Measurements from ENCODE around the gene FLYWCH1. TPM values are rescaled to one million over a fixed set of nuclear protein-coding genes. Genes with fewer than 3 reads are reported as not detected.
A peak's percentile ranks its signal among the peaks of the same experiment; 100 is the strongest.

Gene FLYWCH1
- total RNA-seq, 1 experiment from 2014 or later: 32.6 TPM

DNA sequence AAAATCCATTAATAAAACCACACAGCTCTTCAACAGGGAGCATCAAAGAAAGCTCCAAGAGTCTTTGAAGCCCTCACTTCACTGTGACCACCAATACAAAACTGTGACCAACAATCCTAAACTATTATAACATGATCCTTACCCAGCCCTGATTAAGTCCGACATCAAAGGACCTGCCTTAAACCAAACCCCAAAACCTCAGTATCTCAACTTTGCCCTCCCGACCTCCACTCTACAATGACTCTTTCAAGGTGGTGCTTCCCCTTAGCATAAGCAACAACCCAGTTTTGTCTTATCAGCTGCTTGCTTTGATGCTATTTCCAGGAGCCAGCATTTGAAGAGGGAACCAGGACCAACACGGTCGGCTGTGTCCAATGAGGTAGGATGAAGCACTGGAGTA is 45.3 kb upstream of the FLYWCH1 start:
- Mint-ChIP-seq H3K9me3 (peaks cover 2% of the 10 kb centered on the region), H3K4me3 (no peak overlapping the region), H3K36me3 (no peaks in the 10 kb centered on the region), H3K4me1 (no peaks in the 10 kb centered on the region), H3K27ac (no peak overlapping the region), H3K27me3 (ENCODE audit: low read depth) (peaks cover 73% of the 10 kb centered on the region)
- ChIA-PET POLR2A (no interaction called here), CTCF (interaction anchor here (1.6 to 4.7 kb wide), 2 partner anchors 27 kb away, joined by 4 to 99 read pairs; no protein-coding TSS in a partner anchor)
- TF ChIP-seq RORB (CRISPR knock-in tag; IDR thresholded peaks at IDR 0.05): no peak
- TF ChIP-seq JUN (CRISPR knock-in tag; IDR thresholded peaks at IDR 0.05): no peak
- TF ChIP-seq TP53 (CRISPR knock-in tag; IDR thresholded peaks at IDR 0.05): no peak
- no peak for TF ChIP-seq NFYB (CRISPR knock-in tag; conservative IDR thresholded peaks at IDR 0.05; ENCODE audit: low read depth)
- no peak for TF ChIP-seq TEAD1 (CRISPR knock-in tag; IDR thresholded peaks at IDR 0.05)
- TF ChIP-seq, protein P1, sequence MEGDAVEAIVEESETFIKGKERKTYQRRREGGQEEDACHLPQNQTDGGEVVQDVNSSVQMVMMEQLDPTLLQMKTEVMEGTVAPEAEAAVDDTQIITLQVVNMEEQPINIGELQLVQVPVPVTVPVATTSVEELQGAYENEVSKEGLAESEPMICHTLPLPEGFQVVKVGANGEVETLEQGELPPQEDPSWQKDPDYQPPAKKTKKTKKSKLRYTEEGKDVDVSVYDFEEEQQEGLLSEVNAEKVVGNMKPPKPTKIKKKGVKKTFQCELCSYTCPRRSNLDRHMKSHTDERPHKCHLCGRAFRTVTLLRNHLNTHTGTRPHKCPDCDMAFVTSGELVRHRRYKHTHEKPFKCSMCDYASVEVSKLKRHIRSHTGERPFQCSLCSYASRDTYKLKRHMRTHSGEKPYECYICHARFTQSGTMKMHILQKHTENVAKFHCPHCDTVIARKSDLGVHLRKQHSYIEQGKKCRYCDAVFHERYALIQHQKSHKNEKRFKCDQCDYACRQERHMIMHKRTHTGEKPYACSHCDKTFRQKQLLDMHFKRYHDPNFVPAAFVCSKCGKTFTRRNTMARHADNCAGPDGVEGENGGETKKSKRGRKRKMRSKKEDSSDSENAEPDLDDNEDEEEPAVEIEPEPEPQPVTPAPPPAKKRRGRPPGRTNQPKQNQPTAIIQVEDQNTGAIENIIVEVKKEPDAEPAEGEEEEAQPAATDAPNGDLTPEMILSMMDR (IDR thresholded peaks at IDR 0.05): no peak
- no peak for TF ChIP-seq MYBL2 (CRISPR knock-in tag; IDR thresholded peaks at IDR 0.05)
- TF ChIP-seq, protein P2, sequence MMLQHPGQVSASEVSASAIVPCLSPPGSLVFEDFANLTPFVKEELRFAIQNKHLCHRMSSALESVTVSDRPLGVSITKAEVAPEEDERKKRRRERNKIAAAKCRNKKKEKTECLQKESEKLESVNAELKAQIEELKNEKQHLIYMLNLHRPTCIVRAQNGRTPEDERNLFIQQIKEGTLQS (CRISPR knock-in tag; conservative IDR thresholded peaks at IDR 0.05): no peak
- TF ChIP-seq, protein P3, sequence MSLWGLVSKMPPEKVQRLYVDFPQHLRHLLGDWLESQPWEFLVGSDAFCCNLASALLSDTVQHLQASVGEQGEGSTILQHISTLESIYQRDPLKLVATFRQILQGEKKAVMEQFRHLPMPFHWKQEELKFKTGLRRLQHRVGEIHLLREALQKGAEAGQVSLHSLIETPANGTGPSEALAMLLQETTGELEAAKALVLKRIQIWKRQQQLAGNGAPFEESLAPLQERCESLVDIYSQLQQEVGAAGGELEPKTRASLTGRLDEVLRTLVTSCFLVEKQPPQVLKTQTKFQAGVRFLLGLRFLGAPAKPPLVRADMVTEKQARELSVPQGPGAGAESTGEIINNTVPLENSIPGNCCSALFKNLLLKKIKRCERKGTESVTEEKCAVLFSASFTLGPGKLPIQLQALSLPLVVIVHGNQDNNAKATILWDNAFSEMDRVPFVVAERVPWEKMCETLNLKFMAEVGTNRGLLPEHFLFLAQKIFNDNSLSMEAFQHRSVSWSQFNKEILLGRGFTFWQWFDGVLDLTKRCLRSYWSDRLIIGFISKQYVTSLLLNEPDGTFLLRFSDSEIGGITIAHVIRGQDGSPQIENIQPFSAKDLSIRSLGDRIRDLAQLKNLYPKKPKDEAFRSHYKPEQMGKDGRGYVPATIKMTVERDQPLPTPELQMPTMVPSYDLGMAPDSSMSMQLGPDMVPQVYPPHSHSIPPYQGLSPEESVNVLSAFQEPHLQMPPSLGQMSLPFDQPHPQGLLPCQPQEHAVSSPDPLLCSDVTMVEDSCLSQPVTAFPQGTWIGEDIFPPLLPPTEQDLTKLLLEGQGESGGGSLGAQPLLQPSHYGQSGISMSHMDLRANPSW (CRISPR knock-in tag; conservative IDR thresholded peaks at IDR 0.05; ENCODE audit: low read depth): no peak
- TF ChIP-seq, protein P4, sequence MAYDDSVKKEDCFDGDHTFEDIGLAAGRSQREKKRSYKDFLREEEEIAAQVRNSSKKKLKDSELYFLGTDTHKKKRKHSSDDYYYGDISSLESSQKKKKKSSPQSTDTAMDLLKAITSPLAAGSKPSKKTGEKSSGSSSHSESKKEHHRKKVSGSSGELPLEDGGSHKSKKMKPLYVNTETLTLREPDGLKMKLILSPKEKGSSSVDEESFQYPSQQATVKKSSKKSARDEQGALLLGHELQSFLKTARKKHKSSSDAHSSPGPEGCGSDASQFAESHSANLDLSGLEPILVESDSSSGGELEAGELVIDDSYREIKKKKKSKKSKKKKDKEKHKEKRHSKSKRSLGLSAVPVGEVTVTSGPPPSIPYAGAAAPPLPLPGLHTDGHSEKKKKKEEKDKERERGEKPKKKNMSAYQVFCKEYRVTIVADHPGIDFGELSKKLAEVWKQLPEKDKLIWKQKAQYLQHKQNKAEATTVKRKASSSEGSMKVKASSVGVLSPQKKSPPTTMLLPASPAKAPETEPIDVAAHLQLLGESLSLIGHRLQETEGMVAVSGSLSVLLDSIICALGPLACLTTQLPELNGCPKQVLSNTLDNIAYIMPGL (CRISPR knock-in tag; IDR thresholded peaks at IDR 0.05): no peak
- TF ChIP-seq, protein P5, sequence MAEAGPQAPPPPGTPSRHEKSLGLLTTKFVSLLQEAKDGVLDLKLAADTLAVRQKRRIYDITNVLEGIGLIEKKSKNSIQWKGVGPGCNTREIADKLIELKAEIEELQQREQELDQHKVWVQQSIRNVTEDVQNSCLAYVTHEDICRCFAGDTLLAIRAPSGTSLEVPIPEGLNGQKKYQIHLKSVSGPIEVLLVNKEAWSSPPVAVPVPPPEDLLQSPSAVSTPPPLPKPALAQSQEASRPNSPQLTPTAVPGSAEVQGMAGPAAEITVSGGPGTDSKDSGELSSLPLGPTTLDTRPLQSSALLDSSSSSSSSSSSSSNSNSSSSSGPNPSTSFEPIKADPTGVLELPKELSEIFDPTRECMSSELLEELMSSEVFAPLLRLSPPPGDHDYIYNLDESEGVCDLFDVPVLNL (CRISPR knock-in tag; IDR thresholded peaks at IDR 0.05; ENCODE audit: borderline replicate concordance, low read depth): no peak
- no peak for TF ChIP-seq NR1H2 (CRISPR knock-in tag; IDR thresholded peaks at IDR 0.05)
- no peak for TF ChIP-seq RELA (CRISPR knock-in tag; IDR thresholded peaks at IDR 0.05; ENCODE audit: borderline replicate concordance)
- TF ChIP-seq ZBTB21 (CRISPR knock-in tag; IDR thresholded peaks at IDR 0.05; ENCODE audit: borderline replicate concordance): no peak
- ATAC-seq: no peak
- DNase-seq (ENCODE audit: low spot score): no peak

DNA sequence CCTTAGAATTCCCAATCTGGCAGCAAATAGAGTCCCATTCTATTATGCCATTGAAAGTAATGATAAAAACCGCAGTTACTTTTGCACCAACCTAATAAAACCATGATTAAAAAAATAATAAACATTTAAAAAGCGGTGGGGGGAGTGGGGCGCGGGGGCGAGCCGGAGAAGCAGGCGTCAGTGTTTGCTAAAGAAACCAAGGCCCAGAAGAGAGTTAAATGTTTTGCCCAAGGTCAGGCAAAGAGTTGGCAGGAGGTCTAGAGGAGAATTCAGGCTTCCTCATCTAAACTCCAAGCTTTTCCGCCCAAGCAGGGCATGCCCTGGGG is 44.1 kb upstream of the FLYWCH1 start:
- no peaks in the 10 kb centered on the region for H3K4me1 Mint-ChIP-seq
- DNase-seq (ENCODE audit: low spot score) (no peak), ATAC-seq (no peak)
- no peaks in the 10 kb centered on the region for H3K36me3 Mint-ChIP-seq
- peak overlapping the region; percentile 73 for H3K4me3 Mint-ChIP-seq
- POLR2A ChIA-PET: interaction anchor here (1.2 to 1.6 kb wide), 5 partner anchors 12 to 61 kb away, joined by 3 to 7 read pairs (median 4); partner anchors contain the start of gene FLYWCH2
- CTCF ChIA-PET: interaction anchor here (0.8 to 4.7 kb wide), 31 partner anchors 9 to 191 kb away, joined by 3 to 99 read pairs (median 6); partner anchors contain the start of genes FLYWCH1, FLYWCH2, KCTD5 and PRSS21
- TF ChIP-seq ZNF396 (CRISPR knock-in tag; IDR thresholded peaks at IDR 0.05; ENCODE audit: borderline replicate concordance): no peak
- TF ChIP-seq ZNF671 (CRISPR knock-in tag; IDR thresholded peaks at IDR 0.05): no peak
- TF ChIP-seq ZNF138 (CRISPR knock-in tag; conservative IDR thresholded peaks at IDR 0.05): no peak
- TF ChIP-seq ZNF423 (CRISPR knock-in tag; IDR thresholded peaks at IDR 0.05): no peak
- TF ChIP-seq, protein P6, sequence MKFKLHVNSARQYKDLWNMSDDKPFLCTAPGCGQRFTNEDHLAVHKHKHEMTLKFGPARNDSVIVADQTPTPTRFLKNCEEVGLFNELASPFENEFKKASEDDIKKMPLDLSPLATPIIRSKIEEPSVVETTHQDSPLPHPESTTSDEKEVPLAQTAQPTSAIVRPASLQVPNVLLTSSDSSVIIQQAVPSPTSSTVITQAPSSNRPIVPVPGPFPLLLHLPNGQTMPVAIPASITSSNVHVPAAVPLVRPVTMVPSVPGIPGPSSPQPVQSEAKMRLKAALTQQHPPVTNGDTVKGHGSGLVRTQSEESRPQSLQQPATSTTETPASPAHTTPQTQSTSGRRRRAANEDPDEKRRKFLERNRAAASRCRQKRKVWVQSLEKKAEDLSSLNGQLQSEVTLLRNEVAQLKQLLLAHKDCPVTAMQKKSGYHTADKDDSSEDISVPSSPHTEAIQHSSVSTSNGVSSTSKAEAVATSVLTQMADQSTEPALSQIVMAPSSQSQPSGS (CRISPR knock-in tag; IDR thresholded peaks at IDR 0.05; ENCODE audit: borderline replicate concordance, low read depth): no peak
- TF ChIP-seq, protein P7, sequence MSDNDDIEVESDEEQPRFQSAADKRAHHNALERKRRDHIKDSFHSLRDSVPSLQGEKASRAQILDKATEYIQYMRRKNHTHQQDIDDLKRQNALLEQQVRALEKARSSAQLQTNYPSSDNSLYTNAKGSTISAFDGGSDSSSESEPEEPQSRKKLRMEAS (CRISPR knock-in tag; IDR thresholded peaks at IDR 0.05): no peak
- no peak for TF ChIP-seq CREM (CRISPR knock-in tag; IDR thresholded peaks at IDR 0.05)
- no peak for TF ChIP-seq TP53 (CRISPR knock-in tag; IDR thresholded peaks at IDR 0.05)
- H3K9me3 Mint-ChIP-seq: no peaks in the 10 kb centered on the region
- H3K27me3 Mint-ChIP-seq (ENCODE audit: low read depth): peaks cover 77% of the 10 kb centered on the region
- H3K27ac Mint-ChIP-seq: no peak overlapping the region

All from WTC11 (cell line).